ENCODE measurements around the gene TRIM24. TPM values are rescaled to one million over a fixed set of nuclear protein-coding genes. Genes with fewer than 3 reads are reported as not detected.

Gene TRIM24
- total RNA-seq, 1 donor from 2014 or later: 104 TPM

DNA sequence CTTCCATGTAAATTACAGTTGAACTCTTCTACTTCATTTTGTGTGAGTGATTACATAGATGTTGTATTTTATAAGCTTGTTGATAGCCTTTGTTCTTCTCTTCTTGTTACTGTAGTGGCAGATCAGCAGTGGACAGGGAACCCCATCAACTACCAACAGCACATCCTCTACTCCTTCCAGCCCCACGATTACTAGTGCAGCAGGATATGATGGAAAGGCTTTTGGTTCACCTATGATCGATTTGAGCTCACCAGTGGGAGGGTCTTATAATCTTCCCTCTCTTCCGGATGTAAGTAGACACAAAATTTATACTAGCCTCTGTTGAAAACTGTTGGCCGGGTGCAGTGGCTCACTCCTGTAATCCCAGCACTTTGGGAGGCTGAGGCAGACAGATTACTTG is 110.7 kb downstream of the TRIM24 start:
- Mint-ChIP-seq H3K27ac (ENCODE audit: unreplicated experiment) (no peak overlapping the region), H3K4me3 (ENCODE audit: unreplicated experiment) (no peak overlapping the region), H3K36me3 (ENCODE audit: low read depth, unreplicated experiment) (peaks cover 37% of the 10 kb centered on the region), H3K27me3 (ENCODE audit: unreplicated experiment) (peaks cover 3% of the 10 kb centered on the region), H3K4me1 (ENCODE audit: unreplicated experiment) (no peaks in the 10 kb centered on the region), H3K9me3 (ENCODE audit: unreplicated experiment) (peaks cover 2% of the 10 kb centered on the region)
- TF ChIP-seq, protein P1, sequence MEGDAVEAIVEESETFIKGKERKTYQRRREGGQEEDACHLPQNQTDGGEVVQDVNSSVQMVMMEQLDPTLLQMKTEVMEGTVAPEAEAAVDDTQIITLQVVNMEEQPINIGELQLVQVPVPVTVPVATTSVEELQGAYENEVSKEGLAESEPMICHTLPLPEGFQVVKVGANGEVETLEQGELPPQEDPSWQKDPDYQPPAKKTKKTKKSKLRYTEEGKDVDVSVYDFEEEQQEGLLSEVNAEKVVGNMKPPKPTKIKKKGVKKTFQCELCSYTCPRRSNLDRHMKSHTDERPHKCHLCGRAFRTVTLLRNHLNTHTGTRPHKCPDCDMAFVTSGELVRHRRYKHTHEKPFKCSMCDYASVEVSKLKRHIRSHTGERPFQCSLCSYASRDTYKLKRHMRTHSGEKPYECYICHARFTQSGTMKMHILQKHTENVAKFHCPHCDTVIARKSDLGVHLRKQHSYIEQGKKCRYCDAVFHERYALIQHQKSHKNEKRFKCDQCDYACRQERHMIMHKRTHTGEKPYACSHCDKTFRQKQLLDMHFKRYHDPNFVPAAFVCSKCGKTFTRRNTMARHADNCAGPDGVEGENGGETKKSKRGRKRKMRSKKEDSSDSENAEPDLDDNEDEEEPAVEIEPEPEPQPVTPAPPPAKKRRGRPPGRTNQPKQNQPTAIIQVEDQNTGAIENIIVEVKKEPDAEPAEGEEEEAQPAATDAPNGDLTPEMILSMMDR (IDR thresholded peaks at IDR 0.05; ENCODE audit: unreplicated experiment): no peak
- no peak for DNase-seq (ENCODE audit: low spot score)

GRCh38 chr7:138573741-138574140 is 113.7 kb downstream of the TRIM24 start:
- H3K27ac Mint-ChIP-seq (ENCODE audit: unreplicated experiment): no peak overlapping the region
- no peaks in the 10 kb centered on the region for H3K27me3 Mint-ChIP-seq (ENCODE audit: unreplicated experiment)
- no peaks in the 10 kb centered on the region for H3K4me1 Mint-ChIP-seq (ENCODE audit: unreplicated experiment)
- no peak overlapping the region for H3K4me3 Mint-ChIP-seq (ENCODE audit: unreplicated experiment)
- DNase-seq (ENCODE audit: low spot score): no peak
- H3K36me3 Mint-ChIP-seq (ENCODE audit: low read depth, unreplicated experiment): peaks cover 29% of the 10 kb centered on the region
- TF ChIP-seq, protein P1 (IDR thresholded peaks at IDR 0.05; ENCODE audit: unreplicated experiment): no peak
- no peaks in the 10 kb centered on the region for H3K9me3 Mint-ChIP-seq (ENCODE audit: unreplicated experiment)

DNA sequence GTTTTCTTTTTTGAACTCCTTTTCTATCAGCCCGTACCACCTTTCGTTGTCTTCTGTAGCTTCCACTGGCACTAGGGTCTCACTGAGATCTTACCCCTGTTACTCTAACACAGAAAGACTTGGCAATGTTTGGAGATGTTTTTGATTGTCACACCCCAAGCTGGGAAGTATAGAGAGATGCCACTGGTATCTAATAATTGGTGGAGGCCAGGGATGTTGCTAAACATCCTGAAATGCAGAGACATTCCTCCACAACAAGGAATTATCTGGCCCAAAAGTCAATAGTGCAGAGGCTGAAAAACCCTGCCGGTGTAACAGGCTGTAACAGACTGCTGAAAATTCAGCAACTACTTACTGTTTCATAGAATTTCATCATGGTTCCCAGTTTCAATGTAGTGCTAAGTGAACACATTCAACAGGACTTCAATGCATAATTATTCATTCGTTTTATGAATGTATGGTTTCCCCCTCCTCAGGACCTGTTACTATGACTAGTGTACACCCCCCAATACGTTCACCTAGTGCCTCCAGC is 115.9 kb downstream of the TRIM24 start:
- no peak overlapping the region for H3K4me3 Mint-ChIP-seq (ENCODE audit: unreplicated experiment)
- no peaks in the 10 kb centered on the region for H3K9me3 Mint-ChIP-seq (ENCODE audit: unreplicated experiment)
- no peak for DNase-seq (ENCODE audit: low spot score)
- no peaks in the 10 kb centered on the region for H3K4me1 Mint-ChIP-seq (ENCODE audit: unreplicated experiment)
- H3K36me3 Mint-ChIP-seq (ENCODE audit: low read depth, unreplicated experiment): peaks cover 20% of the 10 kb centered on the region
- no peak overlapping the region for H3K27ac Mint-ChIP-seq (ENCODE audit: unreplicated experiment)
- H3K27me3 Mint-ChIP-seq (ENCODE audit: unreplicated experiment): no peaks in the 10 kb centered on the region
- TF ChIP-seq, protein P1 (IDR thresholded peaks at IDR 0.05; ENCODE audit: unreplicated experiment): no peak

DNA sequence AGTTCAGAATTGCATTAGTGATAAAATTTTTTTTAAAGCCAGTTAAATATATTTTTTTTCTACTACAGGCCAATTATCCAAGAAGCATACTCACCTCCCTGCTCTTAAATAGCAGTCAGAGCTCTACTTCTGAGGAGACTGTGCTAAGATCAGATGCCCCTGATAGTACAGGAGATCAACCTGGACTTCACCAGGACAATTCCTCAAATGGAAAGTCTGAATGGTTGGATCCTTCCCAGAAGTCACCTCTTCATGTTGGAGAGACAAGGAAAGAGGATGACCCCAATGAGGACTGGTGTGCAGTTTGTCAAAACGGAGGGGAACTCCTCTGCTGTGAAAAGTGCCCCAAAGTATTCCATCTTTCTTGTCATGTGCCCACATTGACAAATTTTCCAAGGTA is 119.1 kb downstream of the TRIM24 start:
- DNase-seq (ENCODE audit: low spot score): no peak
- Mint-ChIP-seq H3K36me3 (ENCODE audit: low read depth, unreplicated experiment) (peaks cover 25% of the 10 kb centered on the region), H3K4me1 (ENCODE audit: unreplicated experiment) (no peaks in the 10 kb centered on the region), H3K4me3 (ENCODE audit: unreplicated experiment) (no peak overlapping the region), H3K27me3 (ENCODE audit: unreplicated experiment) (no peaks in the 10 kb centered on the region), H3K27ac (ENCODE audit: unreplicated experiment) (no peak overlapping the region), H3K9me3 (ENCODE audit: unreplicated experiment) (no peaks in the 10 kb centered on the region)
- TF ChIP-seq, protein P1 (IDR thresholded peaks at IDR 0.05; ENCODE audit: unreplicated experiment): no peak

- Mint-ChIP-seq H3K27ac (ENCODE audit: unreplicated experiment) (no peak overlapping the region), H3K9me3 (ENCODE audit: unreplicated experiment) (no peaks in the 10 kb centered on the region), H3K4me3 (ENCODE audit: unreplicated experiment) (no peak overlapping the region), H3K4me1 (ENCODE audit: unreplicated experiment) (no peaks in the 10 kb centered on the region), H3K27me3 (ENCODE audit: unreplicated experiment) (no peaks in the 10 kb centered on the region), H3K36me3 (ENCODE audit: low read depth, unreplicated experiment) (peaks cover 30% of the 10 kb centered on the region)
- TF ChIP-seq, protein P1 (IDR thresholded peaks at IDR 0.05; ENCODE audit: unreplicated experiment): no peak
- no peak for DNase-seq (ENCODE audit: low spot score)
These were observed 119.6 kb downstream of the TRIM24 start for GRCh38 chr7:138579671-138580070.
